NB4 (cell line): ENCODE data around the gene PDGFA.

Experiments used
- POLR2A ChIP-seq: IDR thresholded peaks from 2 replicates; pipeline ENCODE4 v1.6.1; 2011; ENCODE audit warnings: mild to moderate bottlenecking; ENCODE audit not compliant: insufficient read length; ENCODE audit errors: extremely low read depth
- TF ChIP-seq, protein P1 (sequence below): IDR thresholded peaks from one replicate; pipeline ENCODE4 v1.5.1; 2012; ENCODE audit warnings: low read depth, low read length

- TF ChIP-seq POLR2A, result no peak
- TF ChIP-seq, protein P1, sequence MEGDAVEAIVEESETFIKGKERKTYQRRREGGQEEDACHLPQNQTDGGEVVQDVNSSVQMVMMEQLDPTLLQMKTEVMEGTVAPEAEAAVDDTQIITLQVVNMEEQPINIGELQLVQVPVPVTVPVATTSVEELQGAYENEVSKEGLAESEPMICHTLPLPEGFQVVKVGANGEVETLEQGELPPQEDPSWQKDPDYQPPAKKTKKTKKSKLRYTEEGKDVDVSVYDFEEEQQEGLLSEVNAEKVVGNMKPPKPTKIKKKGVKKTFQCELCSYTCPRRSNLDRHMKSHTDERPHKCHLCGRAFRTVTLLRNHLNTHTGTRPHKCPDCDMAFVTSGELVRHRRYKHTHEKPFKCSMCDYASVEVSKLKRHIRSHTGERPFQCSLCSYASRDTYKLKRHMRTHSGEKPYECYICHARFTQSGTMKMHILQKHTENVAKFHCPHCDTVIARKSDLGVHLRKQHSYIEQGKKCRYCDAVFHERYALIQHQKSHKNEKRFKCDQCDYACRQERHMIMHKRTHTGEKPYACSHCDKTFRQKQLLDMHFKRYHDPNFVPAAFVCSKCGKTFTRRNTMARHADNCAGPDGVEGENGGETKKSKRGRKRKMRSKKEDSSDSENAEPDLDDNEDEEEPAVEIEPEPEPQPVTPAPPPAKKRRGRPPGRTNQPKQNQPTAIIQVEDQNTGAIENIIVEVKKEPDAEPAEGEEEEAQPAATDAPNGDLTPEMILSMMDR, result no peak
These were observed 4.0 kb downstream of the PDGFA start for GRCh38 chr7:515628-516027.
